A673 (cell line): ENCODE measurements around the gene RECK.

ENCODE experiments used
- EZH2 ChIP-seq: fragments of 200-600 bp; sonication (generic); IDR thresholded peaks from 2 replicates; pipeline ENCODE4 v1.6.1; 2017; ENCODE audit warnings: borderline replicate concordance, low read depth, mild to moderate bottlenecking, mixed read lengths, antibody characterized with exemption, low read length; ENCODE audit not compliant: poor library complexity, severe bottlenecking
- TF ChIP-seq, protein P1 (sequence below): fragments of 300-800, 200-600 bp; sonication (generic); conservative IDR thresholded peaks from 2 replicates; pipeline ENCODE4 v1.5.1; 2017; ENCODE audit warnings: low read depth, mild to moderate bottlenecking, antibody characterized with exemption, low read length, moderate library complexity, mixed read lengths

DNA sequence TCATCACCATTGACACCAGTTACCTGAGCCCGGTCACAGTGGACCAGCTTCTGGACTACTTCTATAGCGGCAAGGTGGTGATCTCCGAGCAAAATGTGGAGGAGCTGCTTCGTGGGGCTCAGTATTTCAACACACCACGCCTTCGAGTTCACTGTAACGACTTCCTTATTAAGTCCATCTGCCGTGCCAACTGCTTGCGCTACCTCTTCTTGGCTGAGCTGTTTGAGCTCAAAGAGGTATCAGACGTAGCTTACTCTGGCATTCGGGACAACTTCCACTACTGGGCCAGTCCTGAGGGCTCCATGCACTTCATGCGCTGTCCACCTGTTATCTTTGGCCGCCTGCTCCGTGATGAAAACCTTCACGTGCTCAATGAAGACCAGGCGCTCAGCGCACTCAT, 133.0 kb downstream of the RECK start:
- TF ChIP-seq, protein P1, sequence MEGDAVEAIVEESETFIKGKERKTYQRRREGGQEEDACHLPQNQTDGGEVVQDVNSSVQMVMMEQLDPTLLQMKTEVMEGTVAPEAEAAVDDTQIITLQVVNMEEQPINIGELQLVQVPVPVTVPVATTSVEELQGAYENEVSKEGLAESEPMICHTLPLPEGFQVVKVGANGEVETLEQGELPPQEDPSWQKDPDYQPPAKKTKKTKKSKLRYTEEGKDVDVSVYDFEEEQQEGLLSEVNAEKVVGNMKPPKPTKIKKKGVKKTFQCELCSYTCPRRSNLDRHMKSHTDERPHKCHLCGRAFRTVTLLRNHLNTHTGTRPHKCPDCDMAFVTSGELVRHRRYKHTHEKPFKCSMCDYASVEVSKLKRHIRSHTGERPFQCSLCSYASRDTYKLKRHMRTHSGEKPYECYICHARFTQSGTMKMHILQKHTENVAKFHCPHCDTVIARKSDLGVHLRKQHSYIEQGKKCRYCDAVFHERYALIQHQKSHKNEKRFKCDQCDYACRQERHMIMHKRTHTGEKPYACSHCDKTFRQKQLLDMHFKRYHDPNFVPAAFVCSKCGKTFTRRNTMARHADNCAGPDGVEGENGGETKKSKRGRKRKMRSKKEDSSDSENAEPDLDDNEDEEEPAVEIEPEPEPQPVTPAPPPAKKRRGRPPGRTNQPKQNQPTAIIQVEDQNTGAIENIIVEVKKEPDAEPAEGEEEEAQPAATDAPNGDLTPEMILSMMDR: no peak
- TF ChIP-seq EZH2: no peak
